NOMO-1 (cell line): Measurements from ENCODE around the gene NFKBIL1.
A peak's percentile ranks its signal among the peaks of the same experiment; 100 is the strongest.
"Not testable (repeated sequence)": the region's sequence is repeated elsewhere in the genome, so short reads cannot be mapped to it uniquely, and the experiment has no call there.

Experiments used
- DNase-seq, 2 experiments: peaks; one replicate each; lab custom pipeline; 2025; ENCODE audit not compliant: unreplicated experiment in 2 of 2; lab: John Stamatoyannopoulos, UW

The NFKBIL1 gene

GRCh38 chr6:31546958-31547726, at the start of gene NFKBIL1:
TSS of gene NFKBIL1 (plus strand) at chr6:31547608. CDS start at chr6:31547695, 87 bp downstream.
- peak; percentile 97 to 98 for DNase-seq

GRCh38 chr6:31498748-31499147, 48.7 kb upstream of the NFKBIL1 start:
- no peak for DNase-seq

- not testable (repeated sequence) for DNase-seq
Observed at GRCh38 chr6:31499648-31500047, 47.8 kb upstream of the NFKBIL1 start.

- DNase-seq = no peak
Observed at GRCh38 chr6:31502586-31502985, 44.8 kb upstream of the NFKBIL1 start.

- not testable (repeated sequence) for DNase-seq
Observed at GRCh38 chr6:31509036-31509435, 38.4 kb upstream of the NFKBIL1 start.

GRCh38 chr6:31510007-31510406, 37.4 kb upstream of the NFKBIL1 start:
- no peak for DNase-seq

GRCh38 chr6:31513456-31514165, 33.8 kb upstream of the NFKBIL1 start:
- DNase-seq = no peak

GRCh38 chr6:31521835-31522234, 25.6 kb upstream of the NFKBIL1 start:
- DNase-seq = no peak

- no peak for DNase-seq
Observed at GRCh38 chr6:31525553-31525931, 21.9 kb upstream of the NFKBIL1 start.

GRCh38 chr6:31525932-31526591, 21.3 kb upstream of the NFKBIL1 start:
- no peak for DNase-seq

- no peak for DNase-seq
Observed at GRCh38 chr6:31528307-31528777, 19.1 kb upstream of the NFKBIL1 start.

- no peak for DNase-seq
Observed at GRCh38 chr6:31528821-31529328, 18.5 kb upstream of the NFKBIL1 start, which contains the start of gene MCCD1. TSS of gene MCCD1 (plus strand) at chr6:31528962. CDS start at chr6:31529015, 53 bp downstream.

- no peak for DNase-seq
Observed at GRCh38 chr6:31529329-31530150, 17.9 kb upstream of the NFKBIL1 start.

- no peak for DNase-seq
Observed at GRCh38 chr6:31530659-31531058, 16.7 kb upstream of the NFKBIL1 start.

GRCh38 chr6:31531162-31531561, 16.2 kb upstream of the NFKBIL1 start:
- no peak for DNase-seq

GRCh38 chr6:31531771-31532643, 15.4 kb upstream of the NFKBIL1 start:
- DNase-seq = no peak

GRCh38 chr6:31532644-31533454, 14.6 kb upstream of the NFKBIL1 start:
- DNase-seq = no peak

GRCh38 chr6:31533455-31533841, 14.0 kb upstream of the NFKBIL1 start:
- no peak for DNase-seq

- no peak for DNase-seq
Observed at GRCh38 chr6:31534011-31534410, 13.4 kb upstream of the NFKBIL1 start.
